OCI-LY3 (cell line): Measurements from ENCODE around the gene ASXL1.

ENCODE experiments used
- H2AFZ ChIP-seq: fragments of 200-600, 300-600 bp; shearing (Covaris generic); 2 replicates; pipeline ENCODE4 v1.6.0; 2014; ENCODE audit warnings: antibody characterized with exemption, low read depth, low read length
- H3K27ac ChIP-seq: fragments of 200-600, 300-600 bp; sonication (generic); 2 replicates; pipeline ENCODE4 v1.5.1; 2014; ENCODE audit warnings: mild to moderate bottlenecking, low read length, moderate library complexity, mixed read lengths
- H3K27me3 ChIP-seq: fragments of 200-600, 300-600 bp; sonication (generic); 2 replicates; pipeline ENCODE4 v1.6.1; 2014; ENCODE audit warnings: low read depth, low read length, mixed read lengths
- H3K36me3 ChIP-seq: fragments of 200-600, 300-600 bp; sonication (generic); replicated peaks from 2 replicates; pipeline ENCODE3; 2014; ENCODE audit warnings: low read depth, low read length, mixed read lengths
- H3K4me1 ChIP-seq: fragments of 300-600, 200-600 bp; sonication (generic); 2 replicates; pipeline ENCODE4 v1.6.1; 2014; ENCODE audit warnings: low read length, mixed read lengths
- H3K4me2 ChIP-seq: fragments of 200-600, 300-600 bp; sonication (generic); 2 replicates; pipeline ENCODE4 v1.6.1; 2014; ENCODE audit warnings: low read length, mixed read lengths
- H3K4me3 ChIP-seq: fragments of 300-600, 200-600 bp; sonication (generic); 2 replicates; pipeline ENCODE4 v1.5.1; 2014; ENCODE audit warnings: antibody characterized with exemption, mild to moderate bottlenecking, low read length, moderate library complexity
- H3K79me2 ChIP-seq: fragments of 300-600, 200-600 bp; shearing (Covaris generic); 2 replicates; pipeline ENCODE4 v1.6.1; 2014; ENCODE audit warnings: mild to moderate bottlenecking, low read length, mixed read lengths
- H3K9ac ChIP-seq: fragments of 300-600, 200-600 bp; shearing (Covaris generic); 2 replicates; pipeline ENCODE4 v1.6.0; 2014; ENCODE audit warnings: mild to moderate bottlenecking, low read length, moderate library complexity
- H3K9me3 ChIP-seq: fragments of 200-600, 300-600 bp; shearing (Covaris generic); 2 replicates; pipeline ENCODE4 v1.6.1; 2014; ENCODE audit warnings: low read length, mixed read lengths; ENCODE audit not compliant: insufficient read depth
- H4K20me1 ChIP-seq: fragments of 200-600, 300-600 bp; sonication (generic); 2 replicates; pipeline ENCODE4 v1.6.1; 2016; ENCODE audit warnings: low read length, mixed read lengths; ENCODE audit not compliant: insufficient read depth
- EZH2phosphoT487 ChIP-seq: fragments of 200-600 bp; shearing (Covaris generic); IDR thresholded peaks from 2 replicates; pipeline ENCODE4 v1.6.1; 2018; ENCODE audit warnings: antibody characterized with exemption, mixed run types, low read depth
- TF ChIP-seq, protein P1 (sequence below): fragments of 200-600, 300-600 bp; sonication (generic); IDR thresholded peaks from 2 replicates; pipeline ENCODE4 v1.5.1; 2014; ENCODE audit warnings: antibody characterized with exemption, low read length, low read depth

The ASXL1 gene

DNA sequence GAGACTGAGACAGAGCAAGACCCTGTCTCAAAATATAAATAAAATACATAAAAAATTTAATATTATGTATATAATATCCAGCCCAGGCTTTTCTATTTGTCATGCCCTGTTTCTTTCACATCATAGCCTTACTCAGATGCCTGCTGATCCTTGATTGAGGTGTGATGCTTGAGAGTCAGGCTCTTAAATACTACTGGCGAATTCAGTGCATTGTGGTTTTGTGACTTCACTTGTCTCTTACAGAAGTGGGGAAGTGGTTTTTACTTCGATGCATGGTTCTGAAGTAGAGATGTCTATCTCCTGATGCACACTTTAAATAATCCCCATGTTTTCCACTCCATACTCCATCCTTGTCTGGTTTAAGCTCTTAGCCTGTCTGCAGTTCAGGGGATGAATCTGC lies 29.1 kb downstream of the ASXL1 start:
- Histone ChIP-seq H3K27ac (no peak overlapping the region), H3K4me3 (no peak overlapping the region), H3K27me3 (no peaks in the 10 kb centered on the region), H2AFZ (no peak overlapping the region), H3K36me3 (peaks cover 28% of the 10 kb centered on the region), H3K9me3 (no peaks in the 10 kb centered on the region), H3K9ac (no peak overlapping the region), H4K20me1 (peaks cover 47% of the 10 kb centered on the region), H3K4me2 (no peak overlapping the region), H3K4me1 (peaks cover 6% of the 10 kb centered on the region; the same call in 1 of the 2 replicates), H3K79me2 (peaks cover 88% of the 10 kb centered on the region)
- no peak for TF ChIP-seq EZH2phosphoT487
- TF ChIP-seq, protein P1, sequence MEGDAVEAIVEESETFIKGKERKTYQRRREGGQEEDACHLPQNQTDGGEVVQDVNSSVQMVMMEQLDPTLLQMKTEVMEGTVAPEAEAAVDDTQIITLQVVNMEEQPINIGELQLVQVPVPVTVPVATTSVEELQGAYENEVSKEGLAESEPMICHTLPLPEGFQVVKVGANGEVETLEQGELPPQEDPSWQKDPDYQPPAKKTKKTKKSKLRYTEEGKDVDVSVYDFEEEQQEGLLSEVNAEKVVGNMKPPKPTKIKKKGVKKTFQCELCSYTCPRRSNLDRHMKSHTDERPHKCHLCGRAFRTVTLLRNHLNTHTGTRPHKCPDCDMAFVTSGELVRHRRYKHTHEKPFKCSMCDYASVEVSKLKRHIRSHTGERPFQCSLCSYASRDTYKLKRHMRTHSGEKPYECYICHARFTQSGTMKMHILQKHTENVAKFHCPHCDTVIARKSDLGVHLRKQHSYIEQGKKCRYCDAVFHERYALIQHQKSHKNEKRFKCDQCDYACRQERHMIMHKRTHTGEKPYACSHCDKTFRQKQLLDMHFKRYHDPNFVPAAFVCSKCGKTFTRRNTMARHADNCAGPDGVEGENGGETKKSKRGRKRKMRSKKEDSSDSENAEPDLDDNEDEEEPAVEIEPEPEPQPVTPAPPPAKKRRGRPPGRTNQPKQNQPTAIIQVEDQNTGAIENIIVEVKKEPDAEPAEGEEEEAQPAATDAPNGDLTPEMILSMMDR, result no peak

DNA sequence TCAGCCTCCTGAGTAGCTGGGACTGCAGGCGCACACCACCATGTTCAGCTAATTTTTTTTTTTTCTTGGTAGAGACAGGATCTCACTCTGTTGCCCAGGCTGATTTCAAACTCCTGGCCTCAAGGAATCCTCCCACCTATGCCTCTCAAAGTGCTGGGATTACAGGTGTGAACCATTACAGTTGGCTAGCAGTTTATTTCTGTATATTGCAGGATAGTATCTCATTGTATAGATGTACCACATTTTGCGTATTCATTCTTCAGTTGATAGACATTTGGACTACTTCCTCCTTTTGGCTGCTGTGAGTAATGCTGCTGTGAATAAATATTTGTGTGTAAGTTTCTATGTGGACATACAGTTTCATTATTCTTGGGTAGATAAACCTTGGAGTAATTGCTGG lies 32.9 kb downstream of the ASXL1 start:
- no peak for TF ChIP-seq EZH2phosphoT487
- TF ChIP-seq, protein P1, result no peak
- H3K4me2 ChIP-seq, result no peak overlapping the region
- no peaks in the 10 kb centered on the region for H3K9me3 ChIP-seq
- no peak overlapping the region for H3K27ac ChIP-seq
- H2AFZ ChIP-seq, result no peak overlapping the region
- H3K4me1 ChIP-seq, result peaks cover 6% of the 10 kb centered on the region; the same call in 1 of the 2 replicates
- no peak overlapping the region for H3K9ac ChIP-seq
- H3K4me3 ChIP-seq, result no peak overlapping the region
- H4K20me1 ChIP-seq, result peaks cover 36% of the 10 kb centered on the region
- no peaks in the 10 kb centered on the region for H3K27me3 ChIP-seq
- peaks cover 92% of the 10 kb centered on the region for H3K79me2 ChIP-seq
- peaks cover 25% of the 10 kb centered on the region for H3K36me3 ChIP-seq

DNA sequence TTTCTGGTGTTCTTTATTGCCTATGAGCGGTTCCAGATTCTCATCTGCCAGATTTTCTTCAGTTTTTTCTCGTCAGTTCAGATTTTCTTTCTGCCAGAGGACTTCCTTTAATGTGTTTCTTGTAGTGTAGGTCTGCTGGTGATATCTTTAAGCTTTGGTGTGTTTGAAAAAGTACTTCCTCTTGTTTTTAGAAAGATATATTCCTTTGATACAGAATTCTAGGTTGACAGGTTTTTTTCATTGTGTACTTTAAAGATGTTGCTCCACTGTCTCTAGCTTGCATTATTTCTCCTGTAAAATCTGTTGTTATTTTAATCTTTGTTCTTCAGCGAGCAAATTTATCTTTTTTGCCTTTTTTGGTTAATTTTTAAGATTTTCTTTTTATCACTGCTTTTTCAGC lies 36.9 kb downstream of the ASXL1 start:
- Histone ChIP-seq H3K79me2 (peaks cover 90% of the 10 kb centered on the region), H4K20me1 (peaks cover 36% of the 10 kb centered on the region), H3K9ac (no peak overlapping the region), H3K36me3 (peaks cover 22% of the 10 kb centered on the region), H2AFZ (no peak overlapping the region), H3K9me3 (no peaks in the 10 kb centered on the region), H3K4me2 (no peak overlapping the region), H3K27me3 (no peaks in the 10 kb centered on the region), H3K4me3 (no peak overlapping the region), H3K4me1 (peaks cover 3% of the 10 kb centered on the region; the same call in 1 of the 2 replicates), H3K27ac (no peak overlapping the region)
- TF ChIP-seq, protein P1, result no peak
- no peak for TF ChIP-seq EZH2phosphoT487

DNA sequence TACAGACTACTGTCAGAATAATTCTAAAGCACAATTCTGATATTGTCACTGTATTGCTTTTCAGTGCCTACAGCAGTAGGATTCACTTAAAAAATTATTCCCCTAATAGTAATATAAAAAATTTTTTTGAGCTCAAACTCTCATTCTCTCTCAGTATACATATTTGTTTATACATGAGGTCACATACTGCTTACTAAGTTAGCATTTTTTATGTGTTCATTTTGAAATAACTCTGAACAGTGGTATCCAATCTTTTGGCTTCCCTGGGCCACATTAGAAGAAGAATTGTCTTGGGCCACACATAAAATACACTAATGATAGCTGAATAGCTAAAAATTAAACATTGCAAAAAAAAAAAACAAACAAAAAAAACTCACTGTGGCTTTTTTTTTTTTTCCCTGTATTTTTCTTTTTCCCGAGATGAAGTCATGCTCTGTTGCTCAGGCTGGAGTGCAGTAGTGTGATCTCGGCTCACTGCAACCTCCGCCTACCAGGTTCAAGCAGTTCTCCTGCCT lies 38.6 kb downstream of the ASXL1 start:
- Histone ChIP-seq H3K27me3 (no peaks in the 10 kb centered on the region), H3K4me2 (no peak overlapping the region), H3K36me3 (peaks cover 17% of the 10 kb centered on the region), H4K20me1 (peaks cover 40% of the 10 kb centered on the region), H3K4me1 (no peaks in the 10 kb centered on the region), H3K9me3 (no peaks in the 10 kb centered on the region), H3K9ac (no peak overlapping the region), H3K27ac (no peak overlapping the region), H2AFZ (no peak overlapping the region), H3K79me2 (peaks cover 89% of the 10 kb centered on the region), H3K4me3 (no peak overlapping the region)
- TF ChIP-seq, protein P1, result no peak
- no peak for TF ChIP-seq EZH2phosphoT487
